Measurements from ENCODE around the gene HYAL2.
A peak's percentile ranks its signal among the peaks of the same experiment; 100 is the strongest.

Gene HYAL2

GRCh38 chr3:50324351-50325112 is 2.0 kb upstream of the HYAL2 start (continued):
- TF ChIP-seq ZNF341 (tag by site-specific recombination; IDR thresholded peaks at IDR 0.05; ENCODE audit: low read depth): no peak
- TF ChIP-seq ZNF677 (tag by site-specific recombination; IDR thresholded peaks at IDR 0.05): no peak
- no peak for TF ChIP-seq ZNF843 (tag by site-specific recombination; IDR thresholded peaks at IDR 0.05)
- no peak for TF ChIP-seq ZSCAN5A (tag by site-specific recombination; IDR thresholded peaks at IDR 0.05)
- TF ChIP-seq GFI1B (tag by site-specific recombination; IDR thresholded peaks at IDR 0.05): no peak
- TF ChIP-seq ZNF830 (tag by site-specific recombination; IDR thresholded peaks at IDR 0.05; ENCODE audit: low read depth): no peak
- TF ChIP-seq TRIM28 (IDR thresholded peaks at IDR 0.05; ENCODE audit: borderline replicate concordance, low read length): no peak
- TF ChIP-seq ZNF555 (tag by site-specific recombination; conservative IDR thresholded peaks at IDR 0.05): no peak
- no peak for TF ChIP-seq ZNF423 (tag by site-specific recombination; IDR thresholded peaks at IDR 0.05)
- TF ChIP-seq ZNF747 (tag by site-specific recombination; IDR thresholded peaks at IDR 0.05): no peak
- no peak for TF ChIP-seq ZNF600 (tag by site-specific recombination; IDR thresholded peaks at IDR 0.05)
- TF ChIP-seq ZNF626 (tag by site-specific recombination; IDR thresholded peaks at IDR 0.05): no peak
- TF ChIP-seq AEBP2 (tag by site-specific recombination; IDR thresholded peaks at IDR 0.05; ENCODE audit: borderline replicate concordance): no peak
- TF ChIP-seq SETDB1 (IDR thresholded peaks at IDR 0.05; ENCODE audit: insufficient read length, low read length): no peak
- TF ChIP-seq SP7 (tag by site-specific recombination; IDR thresholded peaks at IDR 0.05): 0 out of 2 replicates have a peak, but pooled peaks have one; percentile 21
- no peak for TF ChIP-seq ZNF37A (tag by site-specific recombination; IDR thresholded peaks at IDR 0.05)
- TF ChIP-seq GLIS1 (tag by site-specific recombination; IDR thresholded peaks at IDR 0.05): peak; percentile 89
- TF ChIP-seq TSHZ1 (tag by site-specific recombination; IDR thresholded peaks at IDR 0.05; ENCODE audit: borderline replicate concordance): no peak
- no peak for TF ChIP-seq ZNF701 (tag by site-specific recombination; IDR thresholded peaks at IDR 0.05)
- no peak for TF ChIP-seq KLF16 (tag by site-specific recombination; IDR thresholded peaks at IDR 0.05)
- no peak for TF ChIP-seq ZNF707 (tag by site-specific recombination; IDR thresholded peaks at IDR 0.05)
- no peak for TF ChIP-seq MZF1 (tag by site-specific recombination; IDR thresholded peaks at IDR 0.05; ENCODE audit: borderline replicate concordance)
- no peak for TF ChIP-seq ZNF202 (tag by site-specific recombination; IDR thresholded peaks at IDR 0.05; ENCODE audit: borderline replicate concordance)
- no peak for TF ChIP-seq OVOL3 (tag by site-specific recombination; IDR thresholded peaks at IDR 0.05)
- TF ChIP-seq PATZ1 (tag by site-specific recombination; IDR thresholded peaks at IDR 0.05): peak; percentile 68
- TF ChIP-seq ZBTB20 (tag by site-specific recombination; IDR thresholded peaks at IDR 0.05): no peak
- TF ChIP-seq ZSCAN4 (tag by site-specific recombination; IDR thresholded peaks at IDR 0.05): no peak
- peak; percentile 62; the same call in 1 of the 2 replicates for TF ChIP-seq ZNF2 (tag by site-specific recombination; IDR thresholded peaks at IDR 0.05)
- TF ChIP-seq ZNF112 (tag by site-specific recombination; IDR thresholded peaks at IDR 0.05): no peak
- no peak for TF ChIP-seq ZNF544 (tag by site-specific recombination; IDR thresholded peaks at IDR 0.05)
- TF ChIP-seq ZNF335 (tag by site-specific recombination; conservative IDR thresholded peaks at IDR 0.05): peak; percentile 36
- no peak for TF ChIP-seq ZNF792 (tag by site-specific recombination; IDR thresholded peaks at IDR 0.05)
- TF ChIP-seq ZFP37 (tag by site-specific recombination; IDR thresholded peaks at IDR 0.05): no peak
